AG04450 (cell line): ENCODE data around the gene TSPAN4. TPM values are rescaled to one million over a fixed set of nuclear protein-coding genes. Genes with fewer than 3 reads are reported as not detected.

Source experiments
- CTCF ChIA-PET: fragments of 300-600, 350-600 bp; formaldehyde crosslinking; extraction: SDS; loops from one replicate; lab custom pipeline; 2022; ENCODE audit warnings: antibody characterized with exemption, inconsistent platforms; lab: Charles Lee
- POLR2A ChIA-PET: fragments of 350-600 bp; formaldehyde crosslinking; extraction: SDS; loops from one replicate; lab custom pipeline; 2021; ENCODE audit warnings: antibody characterized with exemption, inconsistent platforms; lab: Yijun Ruan, JAX
- DNase-seq: peaks from one replicate; pipeline ENCODE4 v3.0.0-alpha.2; 2011; ENCODE audit warnings: low read depth, low spot score
- H3K27ac ChIP-seq: one replicate; pipeline ENCODE4 v1.5.1; 2012; ENCODE audit warnings: low read depth, low read length, control low read depth
- H3K27me3 ChIP-seq: one replicate; pipeline ENCODE4 v1.6.0; 2012; ENCODE audit warnings: low read length; ENCODE audit not compliant: control insufficient read depth, insufficient read depth
- H3K4me3 ChIP-seq: 2 replicates; pipeline ENCODE4 v1.5.1; 2011; ENCODE audit warnings: mild to moderate bottlenecking, low read depth, low read length, control low read depth
- H3K9me3 ChIP-seq: 2 replicates; pipeline ENCODE4 v1.5.1; 2012; ENCODE audit warnings: low read length; ENCODE audit not compliant: control insufficient read depth, insufficient read depth
- polyA plus RNA-seq: library from polyadenylated mRNA; depleted of rRNA; stranded (reverse); fragments of >200 nt; gene quantifications from 2 replicates; pipeline ENCODE4 v1.2.3, GENCODE V29; 2011
- TF ChIP-seq, protein P1 (sequence below): IDR thresholded peaks from 2 replicates; pipeline ENCODE4 v1.5.1; 2011; ENCODE audit warnings: low read depth, low read length, control low read depth, inconsistent platforms

Gene TSPAN4
- polyA plus RNA-seq, 1 experiment = 92.6 TPM

DNA sequence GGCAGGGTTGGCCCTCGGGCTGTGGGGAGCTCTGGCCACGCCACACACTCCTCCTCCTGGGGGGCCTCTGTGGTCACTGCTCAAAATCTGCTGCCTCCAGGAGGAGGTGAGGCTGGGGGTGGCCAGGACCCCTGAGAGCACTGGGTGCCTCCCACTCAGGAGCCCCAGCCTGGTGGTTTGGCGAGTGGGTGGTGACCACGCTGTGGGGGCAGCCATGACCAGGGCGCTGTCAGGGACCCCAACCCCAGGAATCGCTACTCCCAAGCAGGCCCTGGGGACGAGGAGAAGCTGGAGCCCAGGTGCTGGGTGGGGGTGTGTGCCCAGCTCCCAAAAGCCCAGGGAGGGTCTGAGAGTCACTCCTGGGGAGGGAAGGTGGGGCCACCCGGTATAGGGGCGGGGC lies 30.1 kb downstream of the TSPAN4 start:
- POLR2A ChIA-PET = interaction anchor here (0.7 to 2.2 kb wide), 2 partner anchors 13 to 63 kb away, joined by 3 to 5 read pairs; partner anchors contain the start of gene RPLP2
- no peak overlapping the region for H3K4me3 ChIP-seq
- H3K9me3 ChIP-seq = no peaks in the 10 kb centered on the region; the same call in 1 of the 2 replicates
- DNase-seq = no peak
- TF ChIP-seq, protein P1, sequence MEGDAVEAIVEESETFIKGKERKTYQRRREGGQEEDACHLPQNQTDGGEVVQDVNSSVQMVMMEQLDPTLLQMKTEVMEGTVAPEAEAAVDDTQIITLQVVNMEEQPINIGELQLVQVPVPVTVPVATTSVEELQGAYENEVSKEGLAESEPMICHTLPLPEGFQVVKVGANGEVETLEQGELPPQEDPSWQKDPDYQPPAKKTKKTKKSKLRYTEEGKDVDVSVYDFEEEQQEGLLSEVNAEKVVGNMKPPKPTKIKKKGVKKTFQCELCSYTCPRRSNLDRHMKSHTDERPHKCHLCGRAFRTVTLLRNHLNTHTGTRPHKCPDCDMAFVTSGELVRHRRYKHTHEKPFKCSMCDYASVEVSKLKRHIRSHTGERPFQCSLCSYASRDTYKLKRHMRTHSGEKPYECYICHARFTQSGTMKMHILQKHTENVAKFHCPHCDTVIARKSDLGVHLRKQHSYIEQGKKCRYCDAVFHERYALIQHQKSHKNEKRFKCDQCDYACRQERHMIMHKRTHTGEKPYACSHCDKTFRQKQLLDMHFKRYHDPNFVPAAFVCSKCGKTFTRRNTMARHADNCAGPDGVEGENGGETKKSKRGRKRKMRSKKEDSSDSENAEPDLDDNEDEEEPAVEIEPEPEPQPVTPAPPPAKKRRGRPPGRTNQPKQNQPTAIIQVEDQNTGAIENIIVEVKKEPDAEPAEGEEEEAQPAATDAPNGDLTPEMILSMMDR = no peak
- H3K27me3 ChIP-seq = no peaks in the 10 kb centered on the region
- CTCF ChIA-PET = no interaction called here
- H3K27ac ChIP-seq = no peak overlapping the region

DNA sequence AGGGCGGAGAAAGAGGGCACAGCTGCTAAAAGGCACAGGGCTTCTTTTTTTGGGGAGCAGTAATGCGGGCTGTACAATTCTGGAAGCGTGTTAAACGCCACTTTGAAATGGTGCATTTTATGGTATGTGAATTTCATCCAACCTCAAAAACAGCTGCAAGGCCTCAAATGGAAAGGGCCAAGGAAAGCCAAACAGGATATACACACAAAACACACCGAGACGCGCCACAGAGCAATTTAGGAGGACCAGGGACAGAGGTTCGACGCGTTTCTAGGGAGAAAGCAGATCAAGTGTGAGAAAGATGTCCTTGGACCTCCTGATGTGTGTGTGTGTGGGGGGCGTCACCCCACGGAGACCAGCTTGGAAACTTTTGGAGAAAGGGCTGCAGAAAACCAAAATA lies 31.1 kb downstream of the TSPAN4 start:
- TF ChIP-seq, protein P1 = no peak
- no peaks in the 10 kb centered on the region for H3K27me3 ChIP-seq
- POLR2A ChIA-PET = interaction anchor here (2.2 kb wide), 1 partner anchor 14 kb away, joined by 5 read pairs; no protein-coding TSS in a partner anchor

DNA sequence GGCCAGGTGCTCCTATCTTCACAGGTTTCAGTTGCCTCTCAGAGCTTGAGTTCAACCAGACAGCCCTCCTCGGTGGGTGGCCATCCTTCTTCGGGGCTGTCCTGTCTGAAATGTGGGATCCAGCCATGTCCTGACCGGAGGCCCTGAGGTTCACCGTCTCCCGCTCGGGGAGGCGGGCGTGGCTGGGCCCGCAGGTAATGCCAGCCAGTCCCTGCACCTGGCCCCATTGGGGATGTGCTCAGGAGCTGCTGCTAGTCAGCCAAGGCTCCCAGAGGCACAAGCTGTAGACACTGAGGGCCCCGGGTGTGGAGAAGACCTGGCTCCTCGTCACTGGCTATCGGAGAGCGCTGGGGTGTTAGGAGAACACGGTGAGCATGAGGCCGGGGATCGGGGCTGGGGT lies 32.6 kb downstream of the TSPAN4 start:
- POLR2A ChIA-PET = interaction anchor here (1.2 kb wide), 2 partner anchors 9 to 18 kb away, joined by 3 to 6 read pairs; no protein-coding TSS in a partner anchor
- TF ChIP-seq, protein P1 = no peak
- Histone ChIP-seq H3K27me3 (no peaks in the 10 kb centered on the region), H3K27ac (no peak overlapping the region), H3K4me3 (no peak overlapping the region), H3K9me3 (no peaks in the 10 kb centered on the region; the same call in 1 of the 2 replicates)
- CTCF ChIA-PET = interaction anchor here (0.5 kb wide), 1 partner anchor 18 kb away, joined by 6 read pairs; no protein-coding TSS in a partner anchor
- no peak for DNase-seq

More for the DNA sequence above, 31.1 kb downstream of the TSPAN4 start:
- DNase-seq = no peak
- CTCF ChIA-PET = no interaction called here
- Histone ChIP-seq H3K27ac (no peak overlapping the region), H3K9me3 (no peaks in the 10 kb centered on the region; the same call in 1 of the 2 replicates), H3K4me3 (no peak overlapping the region)

DNA sequence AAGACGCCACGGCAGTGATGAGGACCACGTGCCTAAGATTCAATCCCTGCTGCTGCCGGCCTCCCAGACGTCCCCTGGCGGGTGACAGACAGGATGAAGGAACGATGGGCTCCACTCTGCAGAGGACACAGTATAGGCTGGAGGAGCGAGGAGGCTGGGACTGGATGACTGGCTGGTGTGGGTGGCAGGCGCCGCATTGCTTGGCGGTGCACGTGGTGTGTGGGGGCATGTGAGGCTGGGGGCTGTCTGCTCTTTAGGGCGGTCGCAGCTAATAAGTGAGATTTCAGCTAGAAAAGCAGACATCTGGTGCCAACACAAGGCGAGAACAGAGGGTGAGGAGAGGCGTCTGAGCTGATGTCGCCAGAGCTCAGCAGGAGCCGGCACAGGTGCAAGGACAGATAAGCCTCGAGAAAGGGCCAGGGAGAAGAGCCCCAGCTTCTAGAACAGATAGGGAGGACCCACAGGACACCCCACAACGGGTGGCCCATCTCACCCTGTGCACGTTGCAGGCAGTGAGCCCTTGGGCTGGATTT lies 33.2 kb downstream of the TSPAN4 start:
- CTCF ChIA-PET = no interaction called here
- Histone ChIP-seq H3K27ac (no peak overlapping the region), H3K9me3 (no peaks in the 10 kb centered on the region; the same call in 1 of the 2 replicates), H3K4me3 (no peak overlapping the region), H3K27me3 (no peaks in the 10 kb centered on the region)
- POLR2A ChIA-PET = no interaction called here
- DNase-seq = no peak
- TF ChIP-seq, protein P1 = no peak

DNA sequence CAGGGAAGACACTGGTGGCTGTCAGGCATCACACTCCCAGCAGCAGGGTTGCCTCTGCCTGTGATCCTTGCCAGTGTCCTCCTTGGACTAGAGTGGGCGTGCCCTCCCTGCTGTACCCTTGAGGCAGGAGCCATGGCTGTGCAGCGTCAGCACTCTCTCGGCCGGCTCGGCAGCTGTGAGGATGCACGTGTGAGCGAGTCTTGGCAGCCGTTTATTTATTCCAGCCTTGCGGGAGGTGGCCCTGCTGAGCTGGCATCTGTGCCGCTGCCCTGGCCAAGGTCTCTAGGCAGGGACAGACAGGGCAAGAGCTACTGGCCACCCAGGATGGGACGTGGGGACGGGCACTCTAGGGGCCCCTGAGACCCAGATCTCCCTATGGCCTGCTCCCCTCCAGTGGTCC lies 33.9 kb downstream of the TSPAN4 start:
- no peak overlapping the region for H3K27ac ChIP-seq
- no peak overlapping the region for H3K4me3 ChIP-seq
- H3K9me3 ChIP-seq = no peaks in the 10 kb centered on the region; the same call in 1 of the 2 replicates
- POLR2A ChIA-PET = no interaction called here
- no peaks in the 10 kb centered on the region for H3K27me3 ChIP-seq
- CTCF ChIA-PET = no interaction called here
- TF ChIP-seq, protein P1 = no peak
- no peak for DNase-seq
